Bronchial epithelial cell (primary cell): Measurements from ENCODE around the gene RNF181. TPM values are rescaled to one million over a fixed set of nuclear protein-coding genes. Genes with fewer than 3 reads are reported as not detected.
A peak's percentile ranks its signal among the peaks of the same experiment; 100 is the strongest.

ENCODE experiments used
- DNase-seq: peaks from one replicate; pipeline ENCODE4 v3.0.0-alpha.2; 2010; ENCODE audit warnings: low read depth
- FAIRE-seq: peaks from 2 replicates; lab custom pipeline; 2011; peaks lifted over from hg19 to GRCh38; lab: Jason Lieb, UNC
- H3K27me3 ChIP-seq: 2 replicates; pipeline ENCODE4 v1.5.1; 2011; ENCODE audit warnings: low read length; ENCODE audit not compliant: control insufficient read depth, insufficient read depth
- H3K36me3 ChIP-seq: 2 replicates; pipeline ENCODE4 v1.5.1; 2011; ENCODE audit warnings: low read length; ENCODE audit not compliant: control insufficient read depth, insufficient read depth
- H3K4me3 ChIP-seq: 2 replicates; pipeline ENCODE4 v1.5.1; 2011; ENCODE audit warnings: mild to moderate bottlenecking, low read depth, low read length, control low read depth
- CTCF ChIP-seq: IDR thresholded peaks from 2 replicates; pipeline ENCODE4 v1.5.1; 2011; ENCODE audit warnings: mild to moderate bottlenecking, moderate library complexity, low read length, control low read depth, inconsistent platforms; ENCODE audit not compliant: insufficient read depth, severe bottlenecking
- total RNA-seq: library from RNA; depleted of rRNA; stranded (reverse); fragments of >200 nt; gene quantifications from 2 replicates; pipeline ENCODE4 v1.2.1, GENCODE V29; 2014

RNF181 gene
- total RNA-seq, 1 donor from 2014 or later, result 240 TPM

DNA sequence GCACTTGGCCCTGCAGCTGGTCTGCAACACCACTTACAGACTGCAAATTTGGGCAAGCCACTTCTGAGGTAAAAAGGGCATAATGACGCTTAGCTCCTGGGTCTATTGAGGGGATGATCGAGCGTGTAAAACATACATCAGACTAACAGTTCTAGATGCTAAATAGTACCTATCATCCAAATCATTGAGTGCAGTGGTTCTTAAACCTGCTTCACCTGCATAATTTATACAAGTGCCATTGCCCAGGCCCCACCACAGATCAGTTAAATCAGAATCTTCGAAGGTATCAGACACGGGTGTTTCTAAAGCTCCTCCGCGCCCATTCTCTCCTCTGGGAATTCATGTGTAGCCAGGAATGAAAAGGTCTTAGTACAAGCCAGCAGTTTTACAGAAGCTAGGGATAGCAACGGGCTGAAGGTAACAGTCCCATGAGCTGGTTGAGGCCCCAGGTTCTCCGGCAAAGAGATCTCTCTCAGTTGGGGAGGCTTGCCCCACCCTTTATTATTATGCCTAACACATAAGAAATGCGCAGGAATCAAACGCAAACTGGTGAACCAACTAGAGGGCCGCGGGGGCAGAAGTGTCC, 737 bp upstream of the RNF181 start:
- Histone ChIP-seq H3K4me3 (peak overlapping the region; percentile 84), H3K36me3 (peaks cover 11% of the 10 kb centered on the region), H3K27me3 (no peaks in the 10 kb centered on the region)
- DNase-seq, result no peak
- no peak for FAIRE-seq
- TF ChIP-seq CTCF, result no peak

DNA sequence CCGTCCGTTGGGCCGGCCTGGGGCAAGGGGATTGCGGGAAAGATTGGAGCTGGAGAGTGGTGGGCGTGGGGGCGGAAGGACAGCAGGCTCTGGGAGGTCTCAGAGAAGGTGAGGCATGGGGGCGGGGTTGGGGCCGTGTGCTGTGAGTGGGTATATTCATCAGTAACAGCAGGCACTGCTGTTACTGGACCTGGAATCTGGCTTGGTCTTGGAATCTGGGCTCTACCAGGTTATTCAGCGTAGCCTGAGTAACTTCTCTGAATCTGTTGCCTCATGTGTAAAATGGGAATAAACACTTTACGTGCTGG, 435 bp downstream of the RNF181 start:
- TF ChIP-seq CTCF, result no peak
- DNase-seq, result no peak
- Histone ChIP-seq H3K27me3 (no peaks in the 10 kb centered on the region), H3K36me3 (peaks cover 12% of the 10 kb centered on the region), H3K4me3 (peak overlapping the region; percentile 84)
- FAIRE-seq, result no peak

DNA sequence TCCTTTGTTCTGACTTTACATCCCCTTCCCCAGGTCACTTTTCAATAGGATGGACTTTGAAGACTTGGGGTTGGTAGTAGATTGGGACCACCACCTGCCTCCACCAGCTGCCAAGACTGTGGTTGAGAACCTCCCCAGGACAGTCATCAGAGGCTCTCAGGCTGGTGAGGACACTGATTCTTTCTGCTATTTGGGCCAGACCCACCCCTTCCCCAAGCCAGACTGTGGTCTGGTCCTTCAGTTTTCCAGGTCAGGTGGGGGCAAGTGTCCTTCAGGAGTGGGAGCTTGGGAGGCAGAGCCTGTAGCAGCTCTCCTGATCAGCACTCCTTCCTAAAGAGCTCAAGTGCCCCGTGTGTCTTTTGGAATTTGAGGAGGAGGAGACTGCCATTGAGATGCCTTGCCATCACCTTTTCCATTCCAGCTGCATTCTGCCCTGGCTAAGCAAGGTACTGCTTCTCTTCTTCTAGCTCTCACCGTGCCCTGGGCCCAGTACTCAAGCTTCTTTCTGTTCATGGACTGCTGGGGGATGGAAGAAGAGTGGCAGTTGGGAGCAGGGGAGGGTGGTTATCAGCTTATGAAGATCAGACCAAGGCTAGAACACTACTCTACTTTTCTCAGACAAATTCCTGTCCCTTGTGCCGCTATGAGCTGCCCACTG, 1.1 kb downstream of the RNF181 start:
- H3K36me3 ChIP-seq, result peaks cover 12% of the 10 kb centered on the region
- no peak for FAIRE-seq
- no peak for TF ChIP-seq CTCF

GRCh38 chr2:85597241-85597640, 1.7 kb downstream of the RNF181 start:
- TF ChIP-seq CTCF, result no peak
- no peak for FAIRE-seq

More for the DNA sequence above, 1.1 kb downstream of the RNF181 start:
- H3K27me3 ChIP-seq, result no peaks in the 10 kb centered on the region
- H3K4me3 ChIP-seq, result peak overlapping the region; percentile 84
- DNase-seq, result no peak

GRCh38 chr2:85598594-85599340, 3.2 kb downstream of the RNF181 start:
- Histone ChIP-seq H3K27me3 (no peaks in the 10 kb centered on the region), H3K36me3 (peaks cover 12% of the 10 kb centered on the region), H3K4me3 (no peak overlapping the region)
- no peak for DNase-seq
- no peak for TF ChIP-seq CTCF
- no peak for FAIRE-seq

More at GRCh38 chr2:85597241-85597640, 1.7 kb downstream of the RNF181 start:
- H3K36me3 ChIP-seq, result peaks cover 12% of the 10 kb centered on the region
- no peak overlapping the region for H3K4me3 ChIP-seq
- DNase-seq, result no peak
- H3K27me3 ChIP-seq, result no peaks in the 10 kb centered on the region
